ENCODE measurements around the gene LIN54. TPM values are rescaled to one million over a fixed set of nuclear protein-coding genes. Genes with fewer than 3 reads are reported as not detected.
A peak's percentile ranks its signal among the peaks of the same experiment; 100 is the strongest.
"Not testable (repeated sequence)": the region's sequence is repeated elsewhere in the genome, so short reads cannot be mapped to it uniquely, and the experiment has no call there.

Gene LIN54
- total and polyA plus RNA-seq, 4 donors, result 2.0 to 17.1 (median 5.2) TPM

DNA sequence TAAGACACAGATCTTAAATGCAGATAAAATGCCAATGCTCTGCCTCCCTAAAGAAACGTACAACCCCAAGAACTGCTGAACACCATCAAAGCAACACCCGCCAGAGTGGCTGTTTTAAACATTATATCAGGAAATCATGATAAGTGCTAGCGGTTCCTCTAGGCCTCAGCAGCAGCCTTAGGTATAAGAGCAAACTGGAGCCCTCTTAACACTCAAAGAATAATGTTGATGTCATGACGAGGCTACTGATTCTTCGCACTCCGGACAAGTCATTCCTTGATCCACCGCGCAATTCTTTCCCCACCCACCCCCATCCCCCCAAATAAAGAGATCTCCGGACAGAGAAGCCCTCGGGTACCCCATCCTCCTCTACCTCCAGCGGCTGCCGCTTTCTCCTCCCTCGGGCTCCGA, 507 bp downstream of the LIN54 start (continued):
- TF ChIP-seq RXRA (IDR thresholded peaks at IDR 0.05) (no peak), SP1 (IDR thresholded peaks at IDR 0.05) (no peak)

DNA sequence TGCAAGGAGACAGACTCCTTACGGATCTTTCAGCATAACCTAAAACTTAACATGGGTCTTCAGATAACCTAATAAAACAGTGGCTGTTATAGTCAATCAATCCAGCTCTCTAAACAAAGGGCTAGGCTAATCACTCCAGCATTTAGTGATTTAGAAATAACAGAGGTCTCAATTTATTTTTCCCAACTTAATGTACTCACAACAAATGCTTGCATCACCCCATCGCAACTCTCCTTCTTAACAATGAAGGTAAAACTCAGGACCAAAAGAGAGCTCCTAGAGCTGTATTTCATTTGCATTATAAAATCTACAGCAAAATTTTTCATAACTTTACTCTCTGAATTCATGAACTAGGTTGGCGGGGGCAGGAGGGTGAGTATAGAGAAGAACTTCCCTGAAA, 1.1 kb downstream of the LIN54 start:
- whole genome bisulfite sequencing, result 71% methylated on average over 3 of the region's 3 CpGs
- no peak for DNase-seq (ENCODE audit: low spot score)
- H3K4me1 ChIP-seq (ENCODE audit: control insufficient read depth in 4 of 4, insufficient read depth in 4 of 4, low read length in 3 of 4), result peaks cover 2 to 33% (median 26%) of the 10 kb centered on the region in 4 donors

DNA sequence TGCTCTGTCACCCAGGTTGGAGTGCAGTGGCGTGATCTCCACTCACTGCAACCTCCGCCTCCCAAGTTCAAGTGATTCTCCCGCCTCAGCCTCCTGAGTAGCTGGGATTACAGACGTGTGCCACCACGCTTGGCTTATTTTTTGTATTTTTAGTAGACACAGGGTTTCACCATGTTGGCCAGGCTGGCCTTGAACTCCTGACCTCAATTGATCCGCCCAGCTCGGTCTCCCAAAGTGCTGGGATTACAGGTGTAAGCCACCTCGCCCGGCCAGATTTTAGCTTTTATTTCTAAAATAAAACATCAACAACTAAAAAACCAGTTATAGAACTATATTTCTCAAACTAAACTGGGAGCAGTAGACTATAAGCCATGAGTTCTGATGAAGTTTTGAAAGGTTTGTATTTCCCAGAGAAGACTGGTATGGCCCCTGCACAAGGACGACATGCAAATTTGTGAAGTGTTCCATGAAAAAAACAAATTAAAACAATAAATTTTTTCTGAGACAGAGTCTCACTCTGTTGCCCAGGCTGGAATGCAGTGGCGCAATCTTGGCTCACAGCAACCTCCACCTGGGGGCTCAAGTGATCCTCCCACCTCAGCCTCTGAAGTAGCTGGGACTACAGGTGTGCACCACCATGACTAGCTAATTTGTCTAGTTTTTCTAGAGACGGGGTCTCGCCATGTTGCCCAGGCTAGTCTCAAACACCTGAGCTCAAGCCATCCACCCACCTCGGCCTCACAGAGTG, 7.4 kb downstream of the LIN54 start:
- H3K9ac ChIP-seq (ENCODE audit: low read depth in 1 of 2, low read length in 2 of 2); H3K27ac ChIP-seq (ENCODE audit: low read depth in 1 of 2, low read length in 2 of 2); H3K4me3 ChIP-seq (ENCODE audit: low read depth in 1 of 3, low read length in 3 of 3); H3K36me3 ChIP-seq (ENCODE audit: control insufficient read depth in 4 of 4, insufficient read depth in 3 of 4, low read depth in 1 of 4, low read length in 3 of 4); H3K4me1 ChIP-seq (ENCODE audit: control insufficient read depth in 4 of 4, insufficient read depth in 4 of 4, low read length in 3 of 4); H3K9me3 ChIP-seq (ENCODE audit: control insufficient read depth in 4 of 4, low read length in 3 of 4); DNase-seq (ENCODE audit: low spot score); H3K27me3 ChIP-seq (ENCODE audit: control insufficient read depth in 4 of 4, insufficient read depth in 4 of 4, low read length in 3 of 4): not testable (repeated sequence)
- TF ChIP-seq NR2F2 (IDR thresholded peaks at IDR 0.05) (peak; percentile 37), HNF4A (conservative IDR thresholded peaks at IDR 0.05) (peak in 1 of 2 donors; percentile 42)
- 70% methylated on average over 14 of the region's 14 CpGs for WGBS

More for the DNA sequence above, 1.1 kb downstream of the LIN54 start:
- Histone ChIP-seq H3K36me3 (ENCODE audit: control insufficient read depth in 4 of 4, insufficient read depth in 3 of 4, low read depth in 1 of 4, low read length in 3 of 4) (peaks cover 0 to 1% (median 0%) of the 10 kb centered on the region in 4 donors), H3K9ac (ENCODE audit: low read depth in 1 of 2, low read length in 2 of 2) (peak overlapping the region in 1 of 2 donors; percentile 75), H3K9me3 (ENCODE audit: control insufficient read depth in 4 of 4, low read length in 3 of 4) (no peaks in the 10 kb centered on the region), H3K4me3 (ENCODE audit: low read depth in 1 of 3, low read length in 3 of 3) (peak overlapping the region; percentile 89 to 96 (median 92)), H3K27ac (ENCODE audit: low read depth in 1 of 2, low read length in 2 of 2) (no peak overlapping the region), H3K27me3 (ENCODE audit: control insufficient read depth in 4 of 4, insufficient read depth in 4 of 4, low read length in 3 of 4) (no peaks in the 10 kb centered on the region)
- TF ChIP-seq HNF4G (IDR thresholded peaks at IDR 0.05), result no peak

DNA sequence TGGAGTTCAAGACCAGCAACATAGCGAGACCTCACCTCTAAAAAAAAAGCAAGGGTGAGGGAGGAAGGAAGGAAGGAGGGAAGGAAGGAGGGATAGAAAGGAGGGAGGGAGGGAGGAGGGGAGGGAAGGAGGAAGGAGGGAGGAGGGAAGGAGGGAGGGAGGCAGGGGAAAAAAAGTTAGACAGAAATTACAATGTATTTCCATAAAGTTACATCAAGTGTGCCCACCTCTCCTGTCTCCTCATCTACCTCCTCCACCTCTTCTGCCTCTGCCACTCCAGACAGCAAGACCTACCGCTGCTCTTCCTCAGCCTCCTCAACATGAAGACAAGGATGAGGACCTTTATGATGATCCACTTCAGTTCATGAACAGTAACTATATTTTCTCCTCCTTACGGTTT, 8.3 kb downstream of the LIN54 start:
- no peak overlapping the region for H3K27ac ChIP-seq (ENCODE audit: low read depth in 1 of 2, low read length in 2 of 2)
- no peaks in the 10 kb centered on the region for H3K4me1 ChIP-seq (ENCODE audit: control insufficient read depth in 4 of 4, insufficient read depth in 4 of 4, low read length in 3 of 4)
- H3K9ac ChIP-seq (ENCODE audit: low read depth in 1 of 2, low read length in 2 of 2), result no peak overlapping the region
- 97% methylated on average over 3 of the region's 3 CpGs for WGBS
- TF ChIP-seq RXRA (IDR thresholded peaks at IDR 0.05), result no peak
- H3K27me3 ChIP-seq (ENCODE audit: control insufficient read depth in 4 of 4, insufficient read depth in 4 of 4, low read length in 3 of 4), result no peaks in the 10 kb centered on the region
- H3K4me3 ChIP-seq (ENCODE audit: low read depth in 1 of 3, low read length in 3 of 3), result no peak overlapping the region
- DNase-seq (ENCODE audit: low spot score), result no peak
- no peaks in the 10 kb centered on the region for H3K9me3 ChIP-seq (ENCODE audit: control insufficient read depth in 4 of 4, low read length in 3 of 4)
- peaks cover 0 to 1% (median 0%) of the 10 kb centered on the region in 4 donors for H3K36me3 ChIP-seq (ENCODE audit: control insufficient read depth in 4 of 4, insufficient read depth in 3 of 4, low read depth in 1 of 4, low read length in 3 of 4)

DNA sequence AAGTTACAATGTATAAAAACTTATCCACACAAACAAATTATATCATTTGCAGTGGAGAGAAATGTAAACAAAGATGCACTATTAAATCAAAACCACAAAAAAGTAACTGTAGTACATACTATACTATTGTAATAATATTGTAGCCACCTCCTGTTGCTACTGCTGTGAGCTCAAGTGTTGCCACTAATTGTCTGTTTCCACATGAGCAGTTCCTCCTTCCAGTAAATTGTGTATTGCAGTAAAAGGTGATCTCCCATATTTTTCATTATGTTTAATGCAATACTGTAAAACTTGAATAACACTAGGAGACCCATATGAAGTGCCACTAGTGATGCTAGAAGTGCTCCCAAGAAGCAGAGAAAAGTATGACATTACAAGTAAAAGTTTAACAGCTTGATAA, 11.7 kb downstream of the LIN54 start:
- Histone ChIP-seq H3K27me3 (ENCODE audit: control insufficient read depth in 4 of 4, insufficient read depth in 4 of 4, low read length in 3 of 4) (no peaks in the 10 kb centered on the region), H3K36me3 (ENCODE audit: control insufficient read depth in 4 of 4, insufficient read depth in 3 of 4, low read depth in 1 of 4, low read length in 3 of 4) (no peaks in the 10 kb centered on the region), H3K27ac (ENCODE audit: low read depth in 1 of 2, low read length in 2 of 2) (no peak overlapping the region), H3K9ac (ENCODE audit: low read depth in 1 of 2, low read length in 2 of 2) (no peak overlapping the region), H3K4me1 (ENCODE audit: control insufficient read depth in 4 of 4, insufficient read depth in 4 of 4, low read length in 3 of 4) (no peaks in the 10 kb centered on the region), H3K4me3 (ENCODE audit: low read depth in 1 of 3, low read length in 3 of 3) (no peak overlapping the region), H3K9me3 (ENCODE audit: control insufficient read depth in 4 of 4, low read length in 3 of 4) (no peaks in the 10 kb centered on the region)
- TF ChIP-seq RXRA (IDR thresholded peaks at IDR 0.05) (no peak), YY1 (IDR thresholded peaks at IDR 0.05) (no peak), HNF4A (conservative IDR thresholded peaks at IDR 0.05) (no peak)
- TF ChIP-seq, protein P1, sequence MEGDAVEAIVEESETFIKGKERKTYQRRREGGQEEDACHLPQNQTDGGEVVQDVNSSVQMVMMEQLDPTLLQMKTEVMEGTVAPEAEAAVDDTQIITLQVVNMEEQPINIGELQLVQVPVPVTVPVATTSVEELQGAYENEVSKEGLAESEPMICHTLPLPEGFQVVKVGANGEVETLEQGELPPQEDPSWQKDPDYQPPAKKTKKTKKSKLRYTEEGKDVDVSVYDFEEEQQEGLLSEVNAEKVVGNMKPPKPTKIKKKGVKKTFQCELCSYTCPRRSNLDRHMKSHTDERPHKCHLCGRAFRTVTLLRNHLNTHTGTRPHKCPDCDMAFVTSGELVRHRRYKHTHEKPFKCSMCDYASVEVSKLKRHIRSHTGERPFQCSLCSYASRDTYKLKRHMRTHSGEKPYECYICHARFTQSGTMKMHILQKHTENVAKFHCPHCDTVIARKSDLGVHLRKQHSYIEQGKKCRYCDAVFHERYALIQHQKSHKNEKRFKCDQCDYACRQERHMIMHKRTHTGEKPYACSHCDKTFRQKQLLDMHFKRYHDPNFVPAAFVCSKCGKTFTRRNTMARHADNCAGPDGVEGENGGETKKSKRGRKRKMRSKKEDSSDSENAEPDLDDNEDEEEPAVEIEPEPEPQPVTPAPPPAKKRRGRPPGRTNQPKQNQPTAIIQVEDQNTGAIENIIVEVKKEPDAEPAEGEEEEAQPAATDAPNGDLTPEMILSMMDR (IDR thresholded peaks at IDR 0.05; ENCODE audit: low read depth, low read length, missing input control), result no peak
- TF ChIP-seq, protein P2, sequence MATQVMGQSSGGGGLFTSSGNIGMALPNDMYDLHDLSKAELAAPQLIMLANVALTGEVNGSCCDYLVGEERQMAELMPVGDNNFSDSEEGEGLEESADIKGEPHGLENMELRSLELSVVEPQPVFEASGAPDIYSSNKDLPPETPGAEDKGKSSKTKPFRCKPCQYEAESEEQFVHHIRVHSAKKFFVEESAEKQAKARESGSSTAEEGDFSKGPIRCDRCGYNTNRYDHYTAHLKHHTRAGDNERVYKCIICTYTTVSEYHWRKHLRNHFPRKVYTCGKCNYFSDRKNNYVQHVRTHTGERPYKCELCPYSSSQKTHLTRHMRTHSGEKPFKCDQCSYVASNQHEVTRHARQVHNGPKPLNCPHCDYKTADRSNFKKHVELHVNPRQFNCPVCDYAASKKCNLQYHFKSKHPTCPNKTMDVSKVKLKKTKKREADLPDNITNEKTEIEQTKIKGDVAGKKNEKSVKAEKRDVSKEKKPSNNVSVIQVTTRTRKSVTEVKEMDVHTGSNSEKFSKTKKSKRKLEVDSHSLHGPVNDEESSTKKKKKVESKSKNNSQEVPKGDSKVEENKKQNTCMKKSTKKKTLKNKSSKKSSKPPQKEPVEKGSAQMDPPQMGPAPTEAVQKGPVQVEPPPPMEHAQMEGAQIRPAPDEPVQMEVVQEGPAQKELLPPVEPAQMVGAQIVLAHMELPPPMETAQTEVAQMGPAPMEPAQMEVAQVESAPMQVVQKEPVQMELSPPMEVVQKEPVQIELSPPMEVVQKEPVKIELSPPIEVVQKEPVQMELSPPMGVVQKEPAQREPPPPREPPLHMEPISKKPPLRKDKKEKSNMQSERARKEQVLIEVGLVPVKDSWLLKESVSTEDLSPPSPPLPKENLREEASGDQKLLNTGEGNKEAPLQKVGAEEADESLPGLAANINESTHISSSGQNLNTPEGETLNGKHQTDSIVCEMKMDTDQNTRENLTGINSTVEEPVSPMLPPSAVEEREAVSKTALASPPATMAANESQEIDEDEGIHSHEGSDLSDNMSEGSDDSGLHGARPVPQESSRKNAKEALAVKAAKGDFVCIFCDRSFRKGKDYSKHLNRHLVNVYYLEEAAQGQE (IDR thresholded peaks at IDR 0.05), result no peak
- DNase-seq (ENCODE audit: low spot score), result no peak
